HepG2 (cell line): ENCODE results near the gene CD151. TPM values are rescaled to one million over a fixed set of nuclear protein-coding genes. Genes with fewer than 3 reads are reported as not detected.
A peak's percentile ranks its signal among the peaks of the same experiment; 100 is the strongest.

Experiments
- ATAC-seq: fragments of 200-7000 bp; cut with Tn5 transposase; 3 replicates; pipeline ENCODE4 v1.9.1; 2020; ENCODE audit warnings: mild to moderate bottlenecking, moderate library complexity
- BruUV-seq: library from RNA; stranded (reverse); fragments of 400-500 nt; replicated peaks from 2 replicates; lab custom pipeline; 2021; lab: Mats Ljungman, UMichigan
- CTCF ChIA-PET: fragments of 300-600 bp; formaldehyde crosslinking; extraction: SDS; loops from one replicate; lab custom pipeline; 2021; ENCODE audit warnings: low total read pairs, inconsistent platforms, low intra/inter-chr PET ratio; lab: Yijun Ruan, JAX
- POLR2A ChIA-PET: fragments of 350-600 bp; sonication (Branson Sonifier 250); formaldehyde crosslinking; loops from one replicate; lab custom pipeline; 2020; ENCODE audit warnings: antibody characterized with exemption, inconsistent platforms; lab: Yijun Ruan, JAX
- DNase-seq: peaks from one replicate; pipeline ENCODE4 v3.0.0-alpha.2; 2015; ENCODE audit warnings: low spot score
- FAIRE-seq: peaks from 3 replicates; lab custom pipeline; 2011; peaks lifted over from hg19 to GRCh38; lab: Jason Lieb, UNC
- H2AFZ ChIP-seq: one replicate; pipeline ENCODE4 v1.6.1; 2011; ENCODE audit warnings: low read length, inconsistent platforms
- H3K27ac ChIP-seq: fragments of 300-600 bp; 3 replicates; pipeline ENCODE4 v1.8.0; 2011; ENCODE audit warnings: mixed run types, mild to moderate bottlenecking, mixed read lengths, low read length, inconsistent platforms; ENCODE audit not compliant: insufficient read depth; ENCODE audit errors: extremely low read length
- H3K27me3 ChIP-seq, 2 experiments: fragments of 200-600 bp in 1 of 2; 2 replicates in 1 of 2; 3 replicates in 1 of 2; pipeline versions ENCODE4 v1.6.0 to v1.8.0; 2011; ENCODE audit warnings: low read length in 2 of 2, mild to moderate bottlenecking in 2 of 2, moderate library complexity in 2 of 2, inconsistent platforms in 1 of 2; ENCODE audit not compliant: insufficient read depth in 2 of 2, control insufficient read depth in 1 of 2
- H3K36me3 ChIP-seq, 2 experiments: fragments of 200-600 bp in 1 of 2; replicated peaks in 1 of 2; 2 replicates in 1 of 2; 3 replicates in 1 of 2; pipeline versions ENCODE4 v1.5.1 to v1.8.0; 2011; ENCODE audit warnings: low read length in 2 of 2, inconsistent platforms in 1 of 2; ENCODE audit not compliant: insufficient read depth in 2 of 2, control insufficient read depth in 1 of 2
- H3K4me1 ChIP-seq: 2 replicates; pipeline ENCODE4 v1.5.1; 2012; ENCODE audit warnings: low read length, inconsistent platforms; ENCODE audit not compliant: insufficient read depth
- H3K4me2 ChIP-seq: 2 replicates; pipeline ENCODE4 v1.6.0; 2011; ENCODE audit warnings: low read depth, low read length, inconsistent platforms
- H3K4me3 ChIP-seq, 3 experiments: fragments of 200-600 bp in 1 of 3; sonication (generic), shearing (Covaris generic) in 1 of 3; replicated peaks in 1 of 3; 2 replicates each; pipeline ENCODE4 v1.5.1; 2011 to 2016; ENCODE audit warnings: low read length in 3 of 3, inconsistent platforms in 2 of 3, low read depth in 2 of 3, mild to moderate bottlenecking in 2 of 3, control low read depth in 1 of 3, mixed read lengths in 1 of 3; ENCODE audit not compliant: insufficient read depth in 1 of 3
- H3K79me2 ChIP-seq: one replicate; pipeline ENCODE4 v1.6.1; 2011; ENCODE audit warnings: low read length, inconsistent platforms; ENCODE audit not compliant: insufficient read depth
- H3K9ac ChIP-seq: 2 replicates; pipeline ENCODE4 v1.6.0; 2011; ENCODE audit warnings: mild to moderate bottlenecking, low read depth, low read length, inconsistent platforms; ENCODE audit not compliant: insufficient read depth
- H3K9me3 ChIP-seq: 2 replicates; pipeline ENCODE4 v1.5.1; 2012; ENCODE audit warnings: mild to moderate bottlenecking, low read length
- H4K20me1 ChIP-seq: 2 replicates; pipeline ENCODE4 v1.6.0; 2011; ENCODE audit warnings: inconsistent platforms, mild to moderate bottlenecking, low read length, moderate library complexity; ENCODE audit not compliant: insufficient read depth
- AGO2 ChIP-seq: fragments of 200-400 bp; formaldehyde crosslinking; optimal IDR thresholded peaks from 2 replicates; pipeline ENCODE3; 2017; ENCODE audit warnings: mild to moderate bottlenecking, low read depth, low read length, moderate library complexity
- FOXA1 ChIP-seq, 2 experiments: fragments of 450-650 bp in 1 of 2; sonication (generic) in 1 of 2; formaldehyde crosslinking in 1 of 2; IDR thresholded peaks; 2 replicates each; pipeline versions ENCODE4 v1.4.0 to v1.6.1; 2016 to 2020; ENCODE audit warnings: missing genetic modification reagents in 1 of 2
- LRRFIP1 ChIP-seq: sonication (generic); formaldehyde crosslinking; conservative IDR thresholded peaks from 2 replicates; pipeline ENCODE4 v1.4.0; 2020; ENCODE audit warnings: missing genetic modification reagents
- ZNF275 ChIP-seq: sonication (generic); formaldehyde crosslinking; IDR thresholded peaks from 2 replicates; pipeline ENCODE4 v1.8.0; 2022; ENCODE audit warnings: missing genetic modification reagents, mild to moderate bottlenecking, inconsistent platforms, borderline replicate concordance
- ZNF552 ChIP-seq: sonication (generic); formaldehyde crosslinking; IDR thresholded peaks from 2 replicates; pipeline ENCODE4 v1.9.0; 2022; ENCODE audit warnings: missing genetic modification reagents, mild to moderate bottlenecking, borderline replicate concordance
- WGBS: methylation state at CpG from one replicate; pipeline ENCODE4 v1.1.6; 2017; ENCODE audit warnings: low lambda C conversion rate; 5-methylcytosine and 5-hydroxymethylcytosine counted together
- in situ Hi-C: cut with HindIII; loops from 2 replicates; pipeline ENCODE4 v1.10.0; 2017; ENCODE audit warnings: low pct_unique_long_range_greater_than_20kb; ENCODE audit not compliant: extremely low pct_ligation_motif_present
- intact Hi-C: fragments of 100-400 bp; cut with micrococcal nuclease; formaldehyde crosslinking; loops from one replicate; pipeline ENCODE4 v1.10.0; 2022; ENCODE audit not compliant: unreplicated experiment
- polyA plus RNA-seq, 8 experiments: library from polyadenylated mRNA; depleted of rRNA in 3 of 8; stranded (reverse) in 7 of 8; unstranded in 1 of 8; fragments of >200 nt; fragmentation: Illumina TruSeq in 4 of 8; extraction: Trizol in 4 of 8; gene quantifications; 2 replicates each; pipeline versions ENCODE4 v1.2.1 to v1.2.3, GENCODE V29; 2011 to 2016; ENCODE audit warnings: low read depth in 4 of 8, missing spikeins in 1 of 8, mixed read lengths in 1 of 8; ENCODE audit not compliant: insufficient read depth in 1 of 8
- total RNA-seq, 5 experiments: library from RNA; depleted of rRNA; stranded (reverse); fragments of >200 nt; fragmentation: Illumina TruSeq; extraction: Trizol; gene quantifications; 2 replicates each; pipeline ENCODE4 v1.2.3, GENCODE V29; 2016; ENCODE audit warnings: low read depth in 1 of 5

Gene CD151
- total and polyA plus RNA-seq, 2 of the 13 experiments (the other 11 are each of a cell fraction or from before 2014, with no cell fraction given), result 125 to 197 TPM

- H3K4me3 ChIP-seq, result no peak overlapping the region
- ChIA-PET CTCF (no interaction called here), POLR2A (no interaction called here)
- H3K27me3 ChIP-seq, result no peaks in the 10 kb centered on the region
- peaks cover 7 to 11% of the 10 kb centered on the region in 2 experiments; a peak in 3 of 5 replicates for H3K36me3 ChIP-seq
- no peak for TF ChIP-seq ZNF552 (CRISPR knock-in tag)
- TF ChIP-seq FOXA1 (IDR thresholded peaks at IDR 0.05), result no peak
- TF ChIP-seq FOXA1 (CRISPR knock-in tag; IDR thresholded peaks at IDR 0.05), result no peak
- no peak for TF ChIP-seq LRRFIP1 (CRISPR knock-in tag)
- no peak for FAIRE-seq
- no peaks in the 10 kb centered on the region for H3K9me3 ChIP-seq
- H2AFZ ChIP-seq, result no peak overlapping the region
- no TSS peak for BruUV-seq
- no peaks in the 10 kb centered on the region for H3K4me1 ChIP-seq
- H3K79me2 ChIP-seq, result no peaks in the 10 kb centered on the region
- no peak for DNase-seq
- no peak overlapping the region for H3K27ac ChIP-seq
- no peak for ATAC-seq
- 96% methylated on average over 21 of the region's 21 CpGs for WGBS
- no peaks in the 10 kb centered on the region for H4K20me1 ChIP-seq
- no peak overlapping the region for H3K4me2 ChIP-seq
- in situ Hi-C loops, result no loop called here
- H3K9ac ChIP-seq, result no peak overlapping the region
- intact Hi-C loops, result no loop called here
These were observed 43.1 kb downstream of the CD151 start for GRCh38 chr11:875769-876301.

- H3K27me3 ChIP-seq, result no peaks in the 10 kb centered on the region
- no peaks in the 10 kb centered on the region for H3K9me3 ChIP-seq
- DNase-seq (no peak), FAIRE-seq (no peak), ATAC-seq (no peak)
- H4K20me1 ChIP-seq, result no peaks in the 10 kb centered on the region
- 100% methylated on average over 5 of the region's 12 CpGs for WGBS
- H2AFZ ChIP-seq, result no peak overlapping the region
- ChIA-PET POLR2A (no interaction called here), CTCF (no interaction called here)
- intact Hi-C loops, result no loop called here
- H3K9ac ChIP-seq, result no peak overlapping the region
- BruUV-seq, result no TSS peak
- in situ Hi-C loops, result no loop called here
- H3K4me1 ChIP-seq, result no peaks in the 10 kb centered on the region
- peaks cover 7 to 11% of the 10 kb centered on the region in 2 experiments; a peak in 3 of 5 replicates for H3K36me3 ChIP-seq
- TF ChIP-seq AGO2 (peak; percentile 58), ZNF275 (CRISPR knock-in tag) (no peak)
- H3K4me3 ChIP-seq, result no peak overlapping the region
- no peak overlapping the region for H3K4me2 ChIP-seq
- H3K79me2 ChIP-seq, result no peaks in the 10 kb centered on the region
- no peak overlapping the region for H3K27ac ChIP-seq
These were observed 43.8 kb downstream of the CD151 start for GRCh38 chr11:876545-876944.
